Sigmoid colon (tissue), 7 donors: ENCODE data around the gene LARP4B. TPM values are rescaled to one million over a fixed set of nuclear protein-coding genes. Genes with fewer than 3 reads are reported as not detected.

Experiments used
- DNase-seq: peaks from one replicate; pipeline ENCODE4 v3.0.0-alpha.2; 2019
- H3K27ac ChIP-seq, 4 donors: fragments of 200-600 bp; sonication (generic); one replicate each; pipeline ENCODE4 v1.5.1; 2016 to 2019; ENCODE audit warnings: mild to moderate bottlenecking in 1 of 4
- H3K27me3 ChIP-seq, 3 donors: fragments of 200-600 bp; sonication (generic); one replicate each; pipeline ENCODE4 v1.5.1; 2019; ENCODE audit warnings: mild to moderate bottlenecking in 1 of 3
- H3K36me3 ChIP-seq, 4 donors: fragments of 200-600 bp; sonication (generic); one replicate each; pipeline ENCODE4 v1.5.1; 2016 to 2019
- H3K4me1 ChIP-seq, 4 donors: fragments of 200-600 bp; sonication (generic); one replicate each; pipeline ENCODE4 v1.5.1; 2017 to 2019
- H3K4me3 ChIP-seq, 4 donors: fragments of 200-600 bp; sonication (generic); one replicate each; pipeline ENCODE4 v1.5.1; 2017 to 2019; ENCODE audit warnings: mild to moderate bottlenecking in 2 of 4, moderate library complexity in 1 of 4
- H3K9me3 ChIP-seq, 4 donors: fragments of 200-600 bp in 3 of 4; sonication (generic) in 3 of 4; one replicate each; pipeline versions ENCODE4 v1.5.1 to v1.6.1; 2013 to 2019
- CTCF ChIP-seq, 4 experiments: fragments of 450-650 bp in 3 of 4; fragments of 200-600 bp in 1 of 4; IDR thresholded peaks; one replicate each; pipeline ENCODE4 v1.5.1; 2016 to 2019; ENCODE audit warnings: antibody characterized with exemption in 4 of 4, mild to moderate bottlenecking in 3 of 4, moderate library complexity in 2 of 4
- EP300 ChIP-seq, 4 donors: sonication (generic); formaldehyde crosslinking; IDR thresholded peaks; one replicate each; pipeline ENCODE4 v1.6.1; 2017; ENCODE audit warnings: antibody characterized with exemption in 4 of 4
- POLR2A ChIP-seq, 2 donors: fragments of 450-650 bp; IDR thresholded peaks; one replicate each; pipeline ENCODE4 v1.6.1; 2016; ENCODE audit warnings: antibody characterized with exemption in 2 of 2, mild to moderate bottlenecking in 2 of 2, moderate library complexity in 2 of 2
- POLR2AphosphoS5 ChIP-seq, 4 donors: sonication (generic); formaldehyde crosslinking; IDR thresholded peaks; one replicate each; pipeline ENCODE4 v1.6.1; 2017; ENCODE audit warnings: antibody characterized with exemption in 4 of 4
- WGBS, 2 donors: extraction: QIAGEN DNeasy Blood & Tissue Kit; methylation state at CpG; one replicate each; pipeline ENCODE4 v1.1.7; 2013; 5-methylcytosine and 5-hydroxymethylcytosine counted together
- intact Hi-C: fragments of 100-400 bp; cut with DNase I; formaldehyde crosslinking; loops from one replicate; pipeline ENCODE4 v1.15.1; 2023
- polyA plus RNA-seq, 3 donors: library from polyadenylated mRNA; stranded (reverse); fragments of 200-250 nt; gene quantifications; one replicate each; pipeline ENCODE4 v1.2.3, GENCODE V29; 2013
- total RNA-seq, 4 donors: library from RNA; depleted of rRNA; stranded (reverse); fragments of >200 nt; gene quantifications; one replicate each; pipeline ENCODE4 v1.1.0, GENCODE V29; 2016
- donor health status: healthy with polysubstance abuse.
- donor health status: Bipolar disorder and iron deficiency.
- donor health status: healthy.

LARP4B gene
- total and polyA plus RNA-seq, 7 donors = 11.4 to 57.6 (median 31.9) TPM

GRCh38 chr10:970311-971149 is 39.0 kb upstream of the LARP4B start:
- Histone ChIP-seq H3K4me1 (peaks cover 0 to 9% (median 4%) of the 10 kb centered on the region in 4 donors), H3K27me3 (no peaks in the 10 kb centered on the region), H3K4me3 (no peak overlapping the region), H3K36me3 (no peaks in the 10 kb centered on the region), H3K27ac (peak overlapping the region; percentile 1 to 65 (median 34)), H3K9me3 (no peaks in the 10 kb centered on the region)
- 20 to 49% methylated on average over 14 of the region's 14 CpGs for WGBS, 2 donors
- intact Hi-C loops = no loop called here
- TF ChIP-seq CTCF (IDR thresholded peaks at IDR 0.05) = no peak
- TF ChIP-seq POLR2AphosphoS5 (IDR thresholded peaks at IDR 0.05) = no peak
- no peak for TF ChIP-seq POLR2A (IDR thresholded peaks at IDR 0.05)
- TF ChIP-seq EP300 (IDR thresholded peaks at IDR 0.05) = no peak
- DNase-seq = no peak

DNA sequence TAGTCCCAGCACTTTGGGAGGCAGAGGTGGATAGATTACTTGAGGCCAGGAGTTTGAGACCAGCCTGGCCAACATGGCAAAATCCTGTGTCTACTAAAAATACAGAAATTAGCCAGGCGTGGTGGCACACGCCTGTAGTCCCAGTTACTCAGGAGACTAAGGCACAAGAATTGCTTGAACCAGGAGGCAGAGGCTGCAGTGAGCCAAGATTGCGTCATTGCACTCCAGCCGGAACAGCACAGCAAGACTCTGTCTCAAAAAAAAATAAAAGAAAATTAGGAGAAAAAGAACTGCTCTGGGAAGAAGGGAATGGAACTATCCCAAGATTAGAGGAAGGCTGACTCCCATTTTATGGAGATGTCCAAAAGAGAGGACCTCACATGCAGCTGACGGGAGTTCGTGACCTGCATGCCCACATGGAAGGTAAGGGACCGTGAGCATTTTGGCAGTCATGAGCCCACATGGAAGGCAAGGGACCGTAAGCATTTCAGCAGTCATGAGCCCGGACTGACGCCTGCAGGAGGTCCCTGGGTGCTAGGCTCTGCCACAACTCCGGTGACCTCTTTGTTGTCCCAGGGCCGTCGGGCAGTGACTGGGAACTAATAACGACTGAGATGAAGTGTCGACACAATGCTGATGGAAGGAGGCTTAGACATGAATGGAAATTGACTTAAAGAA is 38.1 kb upstream of the LARP4B start:
- intact Hi-C loops = no loop called here
- no peaks in the 10 kb centered on the region for H3K36me3 ChIP-seq
- peaks cover 0 to 9% (median 4%) of the 10 kb centered on the region in 4 donors for H3K4me1 ChIP-seq
- TF ChIP-seq CTCF (IDR thresholded peaks at IDR 0.05) = no peak
- TF ChIP-seq EP300 (IDR thresholded peaks at IDR 0.05) = no peak
- TF ChIP-seq POLR2AphosphoS5 (IDR thresholded peaks at IDR 0.05) = no peak
- TF ChIP-seq POLR2A (IDR thresholded peaks at IDR 0.05) = no peak
- no peaks in the 10 kb centered on the region for H3K9me3 ChIP-seq
- 87 to 91% methylated on average over 15 of the region's 15 CpGs for WGBS, 2 donors
- H3K4me3 ChIP-seq = no peak overlapping the region
- H3K27ac ChIP-seq = peak overlapping the region in 1 of 4 donors; percentile 65
- DNase-seq = no peak
- H3K27me3 ChIP-seq = no peaks in the 10 kb centered on the region

DNA sequence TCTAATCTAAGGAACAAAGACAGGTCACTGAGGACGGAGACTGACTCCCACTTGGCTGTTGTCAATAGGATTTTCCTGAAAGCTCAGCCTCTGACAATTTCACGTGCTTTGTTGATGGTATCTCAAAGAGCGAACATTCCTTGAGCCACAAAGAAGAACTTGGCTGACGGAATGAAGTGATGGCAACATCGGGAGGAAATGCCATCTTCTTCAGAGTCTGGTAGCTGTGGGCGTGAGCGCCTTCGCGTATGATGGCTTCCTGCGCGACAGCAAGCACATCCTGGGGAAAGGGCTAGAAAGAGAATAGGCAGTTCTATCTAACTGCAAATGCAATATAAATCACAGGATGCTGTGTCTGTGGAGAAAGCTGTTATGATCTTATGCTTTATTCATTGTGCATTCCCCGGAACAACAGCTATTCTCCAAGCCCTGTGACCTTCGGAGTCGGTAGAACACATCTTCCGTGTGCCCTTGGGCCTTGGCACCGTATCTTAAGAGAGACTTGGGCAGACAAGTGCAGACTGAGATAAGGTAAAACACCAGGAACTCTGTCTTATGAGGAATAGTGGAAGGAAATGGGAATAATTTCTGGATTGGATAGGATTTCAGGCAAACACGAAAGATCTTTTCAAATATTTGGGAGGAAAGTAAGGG is 37.2 kb upstream of the LARP4B start:
- DNase-seq = no peak
- no peaks in the 10 kb centered on the region for H3K27me3 ChIP-seq
- no peak overlapping the region for H3K27ac ChIP-seq
- H3K4me1 ChIP-seq = peaks cover 0 to 9% (median 4%) of the 10 kb centered on the region in 4 donors
- no peak overlapping the region for H3K4me3 ChIP-seq
- H3K9me3 ChIP-seq = no peaks in the 10 kb centered on the region
- 89 to 94% methylated on average over 17 of the region's 17 CpGs for WGBS, 2 donors
- TF ChIP-seq CTCF (IDR thresholded peaks at IDR 0.05) (no peak), POLR2A (IDR thresholded peaks at IDR 0.05) (no peak), POLR2AphosphoS5 (IDR thresholded peaks at IDR 0.05) (no peak), EP300 (IDR thresholded peaks at IDR 0.05) (no peak)
- intact Hi-C loops = no loop called here
- H3K36me3 ChIP-seq = no peaks in the 10 kb centered on the region

DNA sequence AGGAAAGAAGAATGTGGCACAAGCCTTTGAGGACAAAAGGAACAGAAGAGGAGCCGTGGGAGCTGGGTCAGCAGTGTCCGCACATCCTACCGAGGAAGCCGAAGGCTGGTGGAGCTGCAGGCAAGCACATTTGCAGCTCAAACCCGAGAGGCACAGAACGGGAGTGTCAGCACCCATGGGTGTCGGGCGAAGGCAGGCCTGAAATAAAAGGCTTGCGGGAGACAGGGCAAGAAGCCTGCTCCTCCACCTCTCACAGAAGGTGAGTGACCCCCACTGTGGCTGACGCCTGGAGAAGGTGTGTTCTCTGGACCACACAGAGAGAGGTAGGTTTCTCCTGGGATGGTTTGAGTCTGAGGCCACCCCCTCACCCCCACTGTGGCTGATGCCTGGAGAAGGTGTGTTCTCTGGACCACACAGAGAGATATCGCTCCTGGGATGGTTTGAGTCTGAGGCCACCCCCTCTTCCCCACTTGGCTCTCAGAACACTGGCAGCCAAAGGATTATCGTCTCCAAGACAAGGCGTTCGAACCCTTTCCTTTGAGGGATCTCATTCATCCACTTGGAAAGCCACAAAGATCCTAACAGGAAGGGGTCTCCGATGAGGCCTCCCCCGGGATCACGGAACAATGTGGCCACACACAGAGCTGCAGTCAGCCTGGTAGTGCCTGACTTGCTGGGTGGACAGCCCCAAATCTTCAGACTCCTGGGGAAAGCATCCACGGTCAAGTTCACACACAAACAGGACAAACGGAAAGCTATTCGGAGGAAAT is 35.1 kb upstream of the LARP4B start:
- no peak for DNase-seq
- no peak for TF ChIP-seq CTCF (IDR thresholded peaks at IDR 0.05)
- TF ChIP-seq EP300 (IDR thresholded peaks at IDR 0.05) = no peak
- TF ChIP-seq POLR2A (IDR thresholded peaks at IDR 0.05) = no peak
- no peak for TF ChIP-seq POLR2AphosphoS5 (IDR thresholded peaks at IDR 0.05)
- 88 to 90% methylated on average over 20 of the region's 20 CpGs for WGBS, 2 donors

More for the DNA sequence above, 35.1 kb upstream of the LARP4B start:
- Histone ChIP-seq H3K9me3 (no peaks in the 10 kb centered on the region), H3K4me3 (no peak overlapping the region), H3K4me1 (peaks cover 0 to 9% (median 4%) of the 10 kb centered on the region in 4 donors), H3K27me3 (no peaks in the 10 kb centered on the region), H3K36me3 (no peaks in the 10 kb centered on the region), H3K27ac (no peak overlapping the region)
- intact Hi-C loops = no loop called here
